PC-3 (cell line): ENCODE data around the gene FAM25A.

ENCODE experiments used
- EZH2 ChIP-seq: fragments of 300-600 bp; sonication (generic); IDR thresholded peaks from one replicate; pipeline ENCODE4 v1.6.1; 2017; ENCODE audit warnings: antibody characterized with exemption, mild to moderate bottlenecking, low read length; ENCODE audit not compliant: unreplicated experiment
- TF ChIP-seq, protein P1 (sequence below): fragments of 300-600 bp; sonication (generic); conservative IDR thresholded peaks from 2 replicates; pipeline ENCODE4 v1.5.1; 2017; ENCODE audit warnings: antibody characterized with exemption, low read depth, mild to moderate bottlenecking, low read length

DNA sequence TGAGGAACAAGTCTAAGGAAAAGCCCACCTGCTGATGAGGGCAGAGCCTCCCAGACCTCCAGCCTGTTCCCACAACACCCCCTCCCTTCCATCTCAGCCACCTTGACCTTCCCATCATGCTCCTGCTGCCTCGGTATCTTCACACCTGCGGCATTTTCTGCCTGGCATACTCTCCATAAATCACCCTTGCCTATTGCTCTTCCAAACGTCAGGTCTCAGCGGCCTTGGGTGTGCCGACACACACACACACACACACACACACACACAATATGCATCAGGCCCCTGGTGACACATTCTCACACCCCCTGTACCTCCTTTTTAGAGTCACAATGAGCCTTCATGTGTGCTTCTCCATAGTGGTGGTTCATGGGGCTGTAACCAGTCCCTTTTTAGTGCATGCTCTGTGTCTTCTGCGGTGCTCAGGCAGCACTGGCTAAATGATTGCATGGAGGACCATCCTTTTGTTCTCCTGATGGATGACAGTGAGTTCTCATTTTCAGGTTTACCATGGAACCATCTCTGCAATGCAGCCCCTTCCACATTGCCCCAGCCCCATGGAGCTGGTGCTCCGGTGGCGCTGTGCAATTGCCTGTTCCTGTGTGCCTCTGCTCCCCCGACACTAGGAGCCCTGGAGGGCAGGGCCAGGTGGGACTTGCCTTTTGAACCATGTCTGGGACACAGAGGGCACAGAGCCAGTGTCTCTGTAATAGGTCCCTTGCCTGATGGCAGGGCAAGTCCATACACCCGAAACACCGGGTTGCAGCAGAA is 47.3 kb upstream of the FAM25A start:
- TF ChIP-seq, protein P1, sequence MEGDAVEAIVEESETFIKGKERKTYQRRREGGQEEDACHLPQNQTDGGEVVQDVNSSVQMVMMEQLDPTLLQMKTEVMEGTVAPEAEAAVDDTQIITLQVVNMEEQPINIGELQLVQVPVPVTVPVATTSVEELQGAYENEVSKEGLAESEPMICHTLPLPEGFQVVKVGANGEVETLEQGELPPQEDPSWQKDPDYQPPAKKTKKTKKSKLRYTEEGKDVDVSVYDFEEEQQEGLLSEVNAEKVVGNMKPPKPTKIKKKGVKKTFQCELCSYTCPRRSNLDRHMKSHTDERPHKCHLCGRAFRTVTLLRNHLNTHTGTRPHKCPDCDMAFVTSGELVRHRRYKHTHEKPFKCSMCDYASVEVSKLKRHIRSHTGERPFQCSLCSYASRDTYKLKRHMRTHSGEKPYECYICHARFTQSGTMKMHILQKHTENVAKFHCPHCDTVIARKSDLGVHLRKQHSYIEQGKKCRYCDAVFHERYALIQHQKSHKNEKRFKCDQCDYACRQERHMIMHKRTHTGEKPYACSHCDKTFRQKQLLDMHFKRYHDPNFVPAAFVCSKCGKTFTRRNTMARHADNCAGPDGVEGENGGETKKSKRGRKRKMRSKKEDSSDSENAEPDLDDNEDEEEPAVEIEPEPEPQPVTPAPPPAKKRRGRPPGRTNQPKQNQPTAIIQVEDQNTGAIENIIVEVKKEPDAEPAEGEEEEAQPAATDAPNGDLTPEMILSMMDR = no peak
- no peak for TF ChIP-seq EZH2
